ENCODE measurements around the gene BTBD2.
A peak's percentile ranks its signal among the peaks of the same experiment; 100 is the strongest.

The BTBD2 gene

GRCh38 chr19:1941146-1942077, 74.1 kb downstream of the BTBD2 start, which contains the start of gene CSNK1G2:
TSS of gene CSNK1G2 (plus strand) at chr19:1941172. CDS start at chr19:1969773, 28,601 bp downstream.
- no peak for DNase-seq (ENCODE audit: low spot score)

- DNase-seq (ENCODE audit: low spot score) = no peak
Measured at GRCh38 chr19:1938071-1938470, 77.4 kb downstream of the BTBD2 start.

- no peak for DNase-seq (ENCODE audit: low spot score)
Measured at GRCh38 chr19:1936916-1937610, 78.5 kb downstream of the BTBD2 start.

- no peak for DNase-seq (ENCODE audit: low spot score)
Measured at GRCh38 chr19:1936430-1936829, 79.1 kb downstream of the BTBD2 start.

- peak; percentile 60 for DNase-seq (ENCODE audit: low spot score)
Measured at GRCh38 chr19:1935484-1936208, 79.9 kb downstream of the BTBD2 start.
